ENCODE measurements around the gene SLC25A5.
"Not testable (repeated sequence)": the region's sequence is repeated elsewhere in the genome, so short reads cannot be mapped to it uniquely, and the experiment has no call there.

Gene SLC25A5

GRCh38 chrX:119482481-119483480, 14.5 kb downstream of the SLC25A5 start:
- TF ChIP-seq PATZ1 (CRISPR knock-in tag; IDR thresholded peaks at IDR 0.05; ENCODE audit: borderline replicate concordance): no peak
- TF ChIP-seq CSDC2 (CRISPR knock-in tag; IDR thresholded peaks at IDR 0.05): 0 out of 2 replicates have a peak, but pooled peaks have one; percentile 24
- ATAC-seq: peak; percentile 86

GRCh38 chrX:119486745-119487144, 18.5 kb downstream of the SLC25A5 start:
- no peak for TF ChIP-seq RARB (CRISPR knock-in tag; IDR thresholded peaks at IDR 0.05)
- no peak for TF ChIP-seq BACH2 (CRISPR knock-in tag; IDR thresholded peaks at IDR 0.05; ENCODE audit: borderline replicate concordance)
- no peak for TF ChIP-seq PATZ1 (CRISPR knock-in tag; IDR thresholded peaks at IDR 0.05; ENCODE audit: borderline replicate concordance)
- TF ChIP-seq PPARA (CRISPR knock-in tag; IDR thresholded peaks at IDR 0.05; ENCODE audit: borderline replicate concordance): no peak
- TF ChIP-seq SNAI2 (CRISPR knock-in tag; IDR thresholded peaks at IDR 0.05): no peak
- no peak for TF ChIP-seq TCF4 (CRISPR knock-in tag; IDR thresholded peaks at IDR 0.05; ENCODE audit: borderline replicate concordance)
- no peak for TF ChIP-seq CSDC2 (CRISPR knock-in tag; IDR thresholded peaks at IDR 0.05)
- no peak for TF ChIP-seq ZFP3 (CRISPR knock-in tag; IDR thresholded peaks at IDR 0.05)
- no peak for TF ChIP-seq OSR1 (CRISPR knock-in tag; IDR thresholded peaks at IDR 0.05)
- TF ChIP-seq ZNF70 (CRISPR knock-in tag; IDR thresholded peaks at IDR 0.05): no peak
- ATAC-seq: no peak

- ATAC-seq: not testable (repeated sequence)
Observed at GRCh38 chrX:119487766-119488165, 19.5 kb downstream of the SLC25A5 start.

GRCh38 chrX:119488749-119489148, 20.5 kb downstream of the SLC25A5 start:
- peak; percentile 81 for ATAC-seq

More at GRCh38 chrX:119488749-119489148, 20.5 kb downstream of the SLC25A5 start:
- TF ChIP-seq CSDC2 (CRISPR knock-in tag; IDR thresholded peaks at IDR 0.05) (no peak), TSHZ2 (CRISPR knock-in tag; IDR thresholded peaks at IDR 0.05) (no peak), PATZ1 (CRISPR knock-in tag; IDR thresholded peaks at IDR 0.05; ENCODE audit: borderline replicate concordance) (no peak), ZFP30 (CRISPR knock-in tag; IDR thresholded peaks at IDR 0.05) (no peak), OSR1 (CRISPR knock-in tag; IDR thresholded peaks at IDR 0.05) (no peak), ESRRG (CRISPR knock-in tag; IDR thresholded peaks at IDR 0.05) (no peak)

Measured in SK-N-SH treated with all-trans-retinoic acid at 6 μM for 48 hours (cell line).